CD4-positive, alpha-beta T cell treated with Interleukin-15 for 4 hours (primary cell): Measurements from ENCODE around the gene SH3PXD2B.

Source experiments
- DNase-seq: peaks from one replicate; pipeline ENCODE4 v3.0.0-alpha.2; 2020; ENCODE audit warnings: low spot score

Gene SH3PXD2B

DNA sequence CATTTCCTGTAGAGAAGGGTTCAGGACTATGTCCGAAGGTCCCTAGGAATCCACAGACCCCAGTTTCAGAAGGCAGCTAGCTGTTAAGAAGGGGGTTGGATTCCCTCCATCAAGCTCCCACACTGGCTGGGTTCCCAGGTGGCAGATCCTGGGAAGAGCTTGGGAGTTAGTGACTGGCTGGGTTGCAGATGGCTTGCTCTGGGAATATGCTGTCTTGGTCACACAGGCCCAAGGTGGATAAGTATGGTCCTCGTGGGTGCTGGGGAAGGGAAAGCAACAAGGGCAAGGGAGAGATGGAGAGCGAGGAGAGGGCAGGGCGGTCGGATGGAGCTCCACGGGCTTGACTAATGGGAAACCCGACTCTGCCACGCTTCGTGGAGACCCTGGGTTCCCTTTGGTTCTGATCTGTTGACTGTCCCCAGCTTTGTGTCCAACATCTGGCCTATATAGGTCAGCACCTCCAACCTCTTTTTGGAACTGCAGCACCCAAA is 17.4 kb downstream of the SH3PXD2B start:
- DNase-seq: no peak

GRCh38 chr5:172436078-172436878 is 18.0 kb downstream of the SH3PXD2B start:
- DNase-seq: no peak

DNA sequence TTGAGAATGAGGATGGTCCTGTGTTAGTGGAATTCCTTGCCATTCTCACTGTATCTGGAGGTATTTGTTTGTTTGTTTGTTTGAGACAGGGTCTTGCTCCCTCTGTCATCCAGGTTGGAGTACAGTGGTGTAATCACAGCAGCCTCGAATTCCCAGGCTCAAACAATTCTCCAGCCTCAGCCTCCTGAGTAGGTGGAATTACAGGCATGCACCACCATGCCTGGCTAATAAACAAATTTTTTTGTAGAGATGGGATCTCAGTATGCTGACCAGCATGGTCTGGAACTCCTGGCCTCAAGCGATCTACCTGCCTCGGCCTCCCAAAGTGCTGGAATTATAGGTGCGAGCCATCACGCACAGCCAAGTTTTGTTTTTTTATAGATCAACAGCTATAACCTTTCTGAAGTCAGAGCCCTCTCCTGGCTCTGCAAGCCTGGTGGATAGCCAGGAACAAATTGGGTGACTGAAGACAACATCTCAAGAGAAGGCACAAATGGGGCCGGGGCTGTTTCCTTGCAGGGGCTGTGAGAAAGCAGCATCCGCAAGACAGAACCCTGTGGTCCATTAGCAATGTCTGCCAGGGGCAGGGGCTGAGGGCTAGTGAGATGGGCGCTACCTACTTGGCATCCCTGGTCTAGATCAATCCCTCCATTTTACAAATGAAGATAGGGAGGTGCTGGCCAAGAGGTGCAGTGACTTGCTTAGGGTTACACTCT is 18.8 kb downstream of the SH3PXD2B start:
- DNase-seq: no peak

DNA sequence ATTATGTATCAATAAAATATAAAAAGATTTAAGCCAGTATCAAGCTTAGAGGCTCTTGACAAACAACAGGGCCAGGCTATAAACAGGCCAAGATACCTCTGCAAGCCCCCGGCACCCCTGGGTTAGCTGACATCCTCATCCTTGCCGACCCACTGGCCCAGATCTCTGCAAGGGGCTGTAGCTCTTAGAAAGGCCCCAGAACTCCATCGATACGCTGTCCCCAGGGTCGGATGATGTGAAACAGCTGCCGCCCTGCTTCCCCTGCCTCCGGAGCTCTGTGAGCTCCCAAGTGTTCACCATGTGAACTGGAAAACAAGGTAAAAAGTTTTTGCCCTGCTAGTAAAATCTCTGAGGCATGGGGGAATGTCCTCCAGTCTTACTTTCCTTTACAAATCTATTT is 20.1 kb downstream of the SH3PXD2B start:
- no peak for DNase-seq

DNA sequence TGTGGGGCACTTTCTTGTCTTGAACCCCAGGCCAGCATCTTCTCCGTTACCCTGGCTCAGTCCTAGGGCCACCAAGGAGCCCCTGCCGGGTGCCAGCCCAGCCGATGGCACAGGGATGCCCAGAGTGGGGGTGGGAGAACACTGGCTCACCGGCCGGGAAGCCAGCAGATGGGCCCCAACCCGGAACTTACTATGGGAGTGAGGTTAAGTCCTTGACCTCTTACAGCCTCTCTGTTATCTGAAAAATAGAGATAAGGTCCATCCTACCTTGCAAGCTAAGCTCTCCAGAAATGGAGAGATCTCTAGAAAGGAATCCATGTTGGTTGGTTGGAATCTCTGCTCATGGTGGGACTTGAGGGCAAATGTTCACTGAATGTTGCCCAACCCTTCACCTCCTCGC is 20.8 kb downstream of the SH3PXD2B start:
- no peak for DNase-seq

GRCh38 chr5:172433071-172433470 is 21.3 kb downstream of the SH3PXD2B start:
- DNase-seq: no peak

DNA sequence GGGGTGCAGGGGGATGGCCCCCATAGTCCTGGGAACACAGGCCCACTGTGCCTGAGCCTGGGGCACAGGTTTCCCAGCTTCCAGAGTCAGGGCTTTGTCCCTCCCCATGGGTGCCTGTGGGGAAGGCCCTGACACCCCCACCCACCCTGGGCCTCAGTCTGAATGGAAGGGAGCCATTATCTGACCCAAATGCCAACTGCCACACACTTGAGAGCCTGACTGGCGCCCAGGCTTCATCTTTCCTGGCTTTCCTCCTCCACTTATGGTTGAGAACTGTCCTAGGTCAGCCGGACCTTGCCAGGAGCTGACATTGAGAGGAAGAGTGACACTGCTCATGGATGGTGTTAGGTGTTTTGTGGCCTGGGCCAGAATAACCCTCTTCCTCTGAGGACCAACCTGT is 24.0 kb downstream of the SH3PXD2B start:
- no peak for DNase-seq

DNA sequence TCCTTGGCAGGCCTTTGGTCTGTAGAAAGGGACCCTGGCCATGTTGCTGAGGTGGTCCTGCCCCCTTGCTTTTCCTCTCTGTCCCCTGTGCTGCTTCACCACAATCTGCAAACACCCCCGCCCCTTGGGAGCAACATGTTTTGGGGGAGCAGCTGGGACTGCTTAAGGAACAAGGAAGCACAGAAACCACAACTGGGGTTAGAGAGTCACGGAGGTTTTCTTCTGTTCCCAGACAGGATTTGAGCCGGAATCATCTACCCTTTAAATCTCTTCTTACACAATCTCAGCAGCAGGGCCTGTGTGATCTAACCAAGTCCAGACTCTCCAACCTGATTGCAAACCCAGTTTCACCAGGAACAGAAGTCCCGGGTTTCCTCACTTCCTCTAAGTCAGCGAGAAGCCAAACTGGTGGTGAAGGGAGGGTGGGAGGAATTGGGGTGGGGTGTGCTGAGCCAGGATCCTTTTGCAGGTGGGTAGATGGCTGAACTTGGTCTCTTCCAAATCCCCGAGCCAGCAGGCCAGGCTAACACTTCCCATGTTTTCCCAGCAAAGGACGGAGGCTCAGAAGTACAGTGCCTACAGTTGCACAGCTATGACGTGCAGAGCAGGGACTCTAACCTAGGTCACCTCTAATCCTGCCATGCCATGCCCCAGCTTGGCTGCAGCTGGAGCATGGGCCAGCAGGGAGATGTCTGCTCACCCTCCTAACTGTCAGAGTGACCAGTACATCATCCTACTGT is 25.0 kb downstream of the SH3PXD2B start:
- no peak for DNase-seq

- no peak for DNase-seq
These were observed 25.8 kb downstream of the SH3PXD2B start for GRCh38 chr5:172428224-172429166.

DNA sequence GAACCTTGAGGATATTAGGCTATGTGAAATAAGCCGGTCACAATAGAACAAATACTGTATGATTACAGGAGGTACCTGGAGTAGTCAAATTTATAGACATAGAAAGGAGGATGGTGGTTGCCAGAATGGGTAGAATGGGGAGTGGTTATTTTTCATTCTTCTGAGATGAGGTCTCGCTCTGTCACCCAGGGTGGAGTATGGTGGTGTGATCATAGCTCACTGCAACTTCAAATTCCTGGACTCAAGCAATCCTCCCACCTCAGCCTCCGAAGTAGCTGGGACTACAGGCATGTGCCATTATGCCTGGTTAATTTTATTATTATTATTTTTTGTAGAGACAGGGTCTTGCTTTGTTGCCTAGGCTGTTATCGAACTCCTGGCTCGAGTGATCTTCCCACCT is 27.1 kb downstream of the SH3PXD2B start:
- no peak for DNase-seq

DNA sequence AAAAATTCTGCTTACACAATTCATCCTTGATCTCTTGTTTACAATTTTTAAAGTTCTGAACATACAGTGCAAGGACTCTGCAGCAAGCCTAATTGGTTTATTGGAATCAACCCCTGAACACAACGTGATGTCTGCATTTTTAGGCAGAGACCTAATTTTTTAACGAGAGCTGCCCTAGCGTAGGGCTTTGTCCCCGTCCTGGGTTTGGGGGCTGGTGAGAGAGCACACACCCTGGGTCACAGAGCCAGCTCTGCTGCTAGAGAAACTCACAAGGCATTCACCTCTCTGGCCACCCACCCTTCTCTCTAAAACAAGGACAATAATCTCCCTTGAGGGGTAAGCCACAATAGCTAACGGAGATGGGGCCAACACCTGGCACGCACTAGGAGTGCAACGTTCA is 28.2 kb downstream of the SH3PXD2B start:
- no peak for DNase-seq

- no peak for DNase-seq
These were observed 28.9 kb downstream of the SH3PXD2B start for GRCh38 chr5:172425402-172425801.

GRCh38 chr5:172424808-172425207 is 29.5 kb downstream of the SH3PXD2B start:
- DNase-seq: no peak

- no peak for DNase-seq
These were observed 30.2 kb downstream of the SH3PXD2B start for GRCh38 chr5:172424111-172424490.

DNA sequence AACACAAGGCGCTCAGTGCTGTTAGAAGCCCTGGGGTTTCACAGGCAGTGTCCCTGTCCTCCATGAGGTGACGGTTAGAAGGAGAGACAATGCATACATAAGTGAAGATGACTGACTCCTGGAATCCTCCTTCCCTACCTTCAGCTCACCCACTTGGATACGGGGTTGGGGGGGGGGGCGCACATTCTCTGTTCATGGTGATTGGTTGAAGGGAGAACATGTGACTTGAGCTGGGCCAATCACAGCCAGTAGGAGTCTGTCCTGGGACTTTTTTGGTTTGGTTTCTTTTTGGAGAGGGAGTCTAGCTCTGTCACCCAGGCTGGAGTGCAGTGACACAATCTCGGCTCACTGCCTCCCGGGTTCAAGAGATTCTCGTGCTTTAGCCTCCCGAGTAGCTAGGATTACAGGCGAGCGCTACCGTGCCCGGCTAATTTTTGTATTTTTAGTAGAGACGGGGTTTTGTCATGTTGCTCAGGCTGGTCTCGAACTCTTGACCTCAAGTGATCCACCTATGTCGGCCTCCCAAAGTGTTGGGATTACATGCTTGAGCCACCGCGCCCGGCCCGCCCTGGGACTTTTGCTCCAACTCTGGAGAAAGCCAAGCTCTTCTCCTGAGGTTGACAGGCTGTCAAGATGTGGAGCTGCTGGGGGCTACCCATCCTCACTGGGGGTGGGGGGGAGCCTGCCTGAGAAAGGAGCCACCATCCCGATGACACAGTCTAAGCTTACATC is 30.8 kb downstream of the SH3PXD2B start:
- DNase-seq: no peak

DNA sequence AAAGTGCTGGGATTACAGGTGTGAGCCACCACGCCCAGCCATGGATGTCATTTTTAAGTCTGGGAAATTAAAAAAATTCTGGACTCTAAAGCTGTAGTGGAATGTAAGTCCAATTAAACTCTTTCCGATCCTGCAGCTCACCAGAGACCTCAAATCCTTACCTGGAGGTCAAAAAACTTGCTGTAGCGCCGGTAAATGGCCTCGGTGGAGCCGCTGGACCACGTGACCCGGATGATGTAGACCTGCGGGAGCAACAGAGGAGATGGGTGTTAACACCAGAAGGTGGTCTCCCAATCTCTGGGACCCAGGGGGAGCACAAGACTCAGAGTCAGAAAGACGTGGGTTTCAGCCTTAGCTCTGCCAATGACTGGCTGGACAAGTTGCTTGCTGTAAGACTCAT is 32.1 kb downstream of the SH3PXD2B start:
- no peak for DNase-seq

- DNase-seq: no peak
These were observed 33.3 kb downstream of the SH3PXD2B start for GRCh38 chr5:172421020-172421419.

DNA sequence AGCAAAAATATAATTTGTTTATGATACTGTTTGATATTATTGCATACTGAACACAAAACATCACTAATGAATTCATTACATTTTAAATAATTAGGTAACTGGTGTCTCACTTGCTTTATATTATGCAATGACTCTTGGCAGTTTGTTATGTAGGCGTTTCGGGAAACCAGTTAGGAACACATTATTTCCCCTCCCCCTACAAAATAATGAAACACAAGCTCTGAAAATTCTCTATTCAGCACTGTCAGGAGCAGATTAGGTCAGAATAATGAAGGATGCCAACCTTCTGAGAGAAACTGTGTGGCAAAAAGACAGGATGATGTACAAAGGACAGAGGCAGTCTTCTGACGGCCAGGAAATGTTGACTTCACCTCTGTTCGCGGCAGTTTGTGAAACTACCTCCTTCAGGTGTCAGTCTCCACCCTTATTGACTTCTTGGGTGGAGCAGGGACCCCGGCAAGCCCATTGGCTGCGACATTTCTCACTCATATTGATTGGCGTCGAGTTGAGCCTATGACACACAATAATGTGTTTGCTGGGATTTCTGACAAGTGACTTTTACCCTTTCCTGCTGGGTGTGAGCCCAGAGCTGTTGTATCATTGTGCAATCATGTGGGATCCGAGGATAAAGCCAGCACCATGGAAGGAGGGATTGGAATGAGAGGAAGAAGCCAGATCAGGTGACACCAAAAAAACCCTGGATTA is 33.9 kb downstream of the SH3PXD2B start:
- no peak for DNase-seq

- DNase-seq: no peak
These were observed 35.2 kb downstream of the SH3PXD2B start for GRCh38 chr5:172418862-172419814.
